OCI-LY1 (cell line): ENCODE data around the gene PSKH1.

Experiments
- H2AFZ ChIP-seq: fragments of 200-600 bp; sonication (generic), shearing (Covaris generic); 2 replicates; pipeline ENCODE4 v1.6.0; 2014; ENCODE audit warnings: antibody characterized with exemption, mild to moderate bottlenecking, low read length
- H3F3A ChIP-seq: fragments of 200-600 bp; sonication (generic), shearing (Covaris generic); 2 replicates; pipeline ENCODE4 v1.6.0; 2014; ENCODE audit warnings: mild to moderate bottlenecking, antibody characterized with exemption, low read length, moderate library complexity; ENCODE audit not compliant: insufficient read depth
- H3K27ac ChIP-seq: fragments of 200-600 bp; sonication (generic); 2 replicates; pipeline ENCODE4 v1.5.1; 2014; ENCODE audit warnings: low read length, mixed run types, mild to moderate bottlenecking, low read depth; ENCODE audit not compliant: poor library complexity, severe bottlenecking
- H3K27me3 ChIP-seq: fragments of 200-600 bp; sonication (generic); 2 replicates; pipeline ENCODE4 v1.6.0; 2014; ENCODE audit warnings: antibody characterized with exemption, mild to moderate bottlenecking, low read length, moderate library complexity; ENCODE audit not compliant: insufficient read depth
- H3K36me3 ChIP-seq: fragments of 200-600 bp; sonication (generic); 2 replicates; pipeline ENCODE4 v1.6.1; 2014; ENCODE audit warnings: mild to moderate bottlenecking, antibody characterized with exemption, low read length, moderate library complexity, mixed read lengths; ENCODE audit not compliant: insufficient read depth
- H3K4me1 ChIP-seq: fragments of 200-600 bp; sonication (generic); 2 replicates; pipeline ENCODE4 v1.5.1; 2014; ENCODE audit warnings: mild to moderate bottlenecking, low read length, moderate library complexity; ENCODE audit not compliant: insufficient read depth, severe bottlenecking
- H3K4me2 ChIP-seq: fragments of 200-600 bp; sonication (generic), shearing (Covaris generic); 2 replicates; pipeline ENCODE4 v1.6.1; 2014; ENCODE audit warnings: low read length
- H3K4me3 ChIP-seq: fragments of 200-600 bp; sonication (generic); 2 replicates; pipeline ENCODE4 v1.5.1; 2014; ENCODE audit warnings: low read length, low read depth, mild to moderate bottlenecking, mixed read lengths; ENCODE audit not compliant: poor library complexity, severe bottlenecking
- H3K79me2 ChIP-seq: fragments of 200-600 bp; shearing (Covaris generic); 2 replicates; pipeline ENCODE4 v1.6.1; 2016; ENCODE audit warnings: mixed run types, low read length, mixed read lengths; ENCODE audit not compliant: insufficient read depth
- H3K9ac ChIP-seq: fragments of 200-600 bp; sonication (generic), shearing (Covaris generic); 2 replicates; pipeline ENCODE4 v1.6.1; 2014; ENCODE audit warnings: mild to moderate bottlenecking, low read length, mixed read lengths
- H3K9me2 ChIP-seq: fragments of 200-600 bp; sonication (generic), shearing (Covaris generic); 2 replicates; pipeline ENCODE4 v1.6.1; 2014; ENCODE audit warnings: low read depth, mild to moderate bottlenecking, low read length, mixed read lengths
- H3K9me3 ChIP-seq: fragments of 200-600 bp; shearing (Covaris generic); 2 replicates; pipeline ENCODE4 v1.6.1; 2014; ENCODE audit warnings: low read length, mixed read lengths
- H4K20me1 ChIP-seq: fragments of 200-600 bp; sonication (generic), shearing (Covaris generic); 2 replicates; pipeline ENCODE4 v1.6.0; 2016; ENCODE audit warnings: mild to moderate bottlenecking, low read length; ENCODE audit not compliant: insufficient read depth
- CTCF ChIP-seq: fragments of 200-600 bp; sonication (generic), shearing (Covaris generic); IDR thresholded peaks from 2 replicates; pipeline ENCODE4 v1.5.1; 2017; ENCODE audit warnings: mild to moderate bottlenecking, antibody characterized with exemption, low read length, moderate library complexity, mixed read lengths
- EZH2 ChIP-seq: fragments of 200-600 bp; sonication (generic), shearing (Covaris generic); IDR thresholded peaks from 2 replicates; pipeline ENCODE4 v1.8.0; 2017; ENCODE audit warnings: borderline replicate concordance, mixed run types, mild to moderate bottlenecking, antibody characterized with exemption, low read length, moderate library complexity, mixed read lengths

The PSKH1 gene

GRCh38 chr16:67922221-67922620, 29.2 kb downstream of the PSKH1 start:
- no peaks in the 10 kb centered on the region for H3F3A ChIP-seq
- no peaks in the 10 kb centered on the region for H3K9me2 ChIP-seq
- no peak overlapping the region for H3K27ac ChIP-seq
- H2AFZ ChIP-seq, result no peak overlapping the region
- no peak overlapping the region for H3K4me2 ChIP-seq
- H3K9ac ChIP-seq, result no peak overlapping the region
- no peaks in the 10 kb centered on the region for H3K27me3 ChIP-seq
- H3K4me1 ChIP-seq, result peaks cover 14% of the 10 kb centered on the region
- H3K36me3 ChIP-seq, result no peaks in the 10 kb centered on the region; the same call in 1 of the 2 replicates
- TF ChIP-seq CTCF (no peak), EZH2 (no peak)
- no peaks in the 10 kb centered on the region for H4K20me1 ChIP-seq
- H3K4me3 ChIP-seq, result no peak overlapping the region
- H3K9me3 ChIP-seq, result no peaks in the 10 kb centered on the region
- H3K79me2 ChIP-seq, result no peaks in the 10 kb centered on the region

- no peak overlapping the region for H3K27ac ChIP-seq
- H3K36me3 ChIP-seq, result peaks cover under 1% of the 10 kb centered on the region; the same call in 1 of the 2 replicates
- H3K79me2 ChIP-seq, result no peaks in the 10 kb centered on the region
- no peak overlapping the region for H2AFZ ChIP-seq
- H4K20me1 ChIP-seq, result no peaks in the 10 kb centered on the region
- no peaks in the 10 kb centered on the region for H3F3A ChIP-seq
- H3K9me3 ChIP-seq, result no peaks in the 10 kb centered on the region
- no peak overlapping the region for H3K4me3 ChIP-seq
- peaks cover 14% of the 10 kb centered on the region for H3K4me1 ChIP-seq
- H3K27me3 ChIP-seq, result no peaks in the 10 kb centered on the region
- no peak for TF ChIP-seq EZH2
- no peak for TF ChIP-seq CTCF
- H3K4me2 ChIP-seq, result no peak overlapping the region
- H3K9ac ChIP-seq, result no peak overlapping the region
- no peaks in the 10 kb centered on the region for H3K9me2 ChIP-seq
These were observed 29.7 kb downstream of the PSKH1 start for GRCh38 chr16:67922740-67923139.

GRCh38 chr16:67923414-67924116, 30.5 kb downstream of the PSKH1 start:
- Histone ChIP-seq H3K9ac (no peak overlapping the region), H3K4me1 (peaks cover 14% of the 10 kb centered on the region), H3K9me2 (no peaks in the 10 kb centered on the region), H3K36me3 (peaks cover 6% of the 10 kb centered on the region; the same call in 1 of the 2 replicates), H3K4me3 (no peak overlapping the region), H3K27me3 (no peaks in the 10 kb centered on the region), H3K4me2 (no peak overlapping the region), H3K27ac (no peak overlapping the region), H3K9me3 (no peaks in the 10 kb centered on the region), H3K79me2 (no peaks in the 10 kb centered on the region), H3F3A (no peaks in the 10 kb centered on the region), H2AFZ (no peak overlapping the region), H4K20me1 (no peaks in the 10 kb centered on the region)
- TF ChIP-seq EZH2 (no peak), CTCF (no peak)
